Measurements from ENCODE around the gene FRS3.

Gene FRS3

GRCh38 chr6:41724586-41725501 lies 54.9 kb downstream of the FRS3 start:
- DNase-seq, result no peak

- no peak for DNase-seq
These were observed 55.5 kb downstream of the FRS3 start for GRCh38 chr6:41724228-41724580.

GRCh38 chr6:41723530-41724227 lies 56.0 kb downstream of the FRS3 start:
- DNase-seq, result no peak

- no peak for DNase-seq
These were observed 56.7 kb downstream of the FRS3 start for GRCh38 chr6:41722969-41723529.

GRCh38 chr6:41721414-41721813 lies 58.3 kb downstream of the FRS3 start:
- DNase-seq, result no peak

GRCh38 chr6:41720783-41721182 lies 58.9 kb downstream of the FRS3 start:
- no peak for DNase-seq

- no peak for DNase-seq
These were observed 59.5 kb downstream of the FRS3 start for GRCh38 chr6:41720262-41720620.
